Neuronal stem cell (in vitro differentiated cells): Measurements from ENCODE around the gene TBATA.

Experiments
- DNase-seq: peaks from one replicate; pipeline ENCODE4 v3.0.0-alpha.2; 2013; ENCODE audit warnings: low spot score
- H2AFZ ChIP-seq: one replicate; pipeline ENCODE4 v1.6.1; 2013; ENCODE audit warnings: mild to moderate bottlenecking, low read length, inconsistent platforms
- H2AK5ac ChIP-seq: 2 replicates; pipeline ENCODE4 v1.6.1; 2013; ENCODE audit warnings: low read depth, mild to moderate bottlenecking, inconsistent platforms, low read length, moderate library complexity, mixed read lengths
- H2BK120ac ChIP-seq: 2 replicates; pipeline ENCODE4 v1.6.1; 2013; ENCODE audit warnings: low read depth, mild to moderate bottlenecking, inconsistent platforms, low read length, moderate library complexity, mixed read lengths
- H2BK12ac ChIP-seq: one replicate; pipeline ENCODE4 v1.6.1; 2013; ENCODE audit warnings: low read length, inconsistent platforms
- H2BK15ac ChIP-seq: 2 replicates; pipeline ENCODE4 v1.6.1; 2013; ENCODE audit warnings: mild to moderate bottlenecking, low read length, inconsistent platforms, mixed read lengths
- H2BK5ac ChIP-seq: one replicate; pipeline ENCODE4 v1.6.1; 2013; ENCODE audit warnings: inconsistent platforms, mild to moderate bottlenecking, low read length, moderate library complexity
- H3K14ac ChIP-seq: one replicate; pipeline ENCODE4 v1.6.1; 2013; ENCODE audit warnings: low read length, inconsistent platforms
- H3K18ac ChIP-seq: 2 replicates; pipeline ENCODE4 v1.6.1; 2013; ENCODE audit warnings: low read length, inconsistent platforms
- H3K23ac ChIP-seq: 2 replicates; pipeline ENCODE4 v1.6.1; 2013; ENCODE audit warnings: low read depth, mild to moderate bottlenecking, mixed read lengths, low read length, inconsistent platforms; ENCODE audit not compliant: poor library complexity
- H3K27ac ChIP-seq: replicated peaks from 3 replicates; pipeline ENCODE4 v1.5.1; 2013; ENCODE audit warnings: low read length, inconsistent platforms
- H3K27me3 ChIP-seq, 3 experiments: 2 replicates each; pipeline ENCODE4 v1.6.1; 2013; ENCODE audit warnings: low read length in 3 of 3, mild to moderate bottlenecking in 2 of 3, inconsistent platforms in 1 of 3, low read depth in 1 of 3, mixed read lengths in 1 of 3, moderate library complexity in 1 of 3; ENCODE audit not compliant: control insufficient read depth in 3 of 3, insufficient read depth in 3 of 3
- H3K36me3 ChIP-seq, 2 donors: replicated peaks in 1 of 2; 2 replicates each; pipeline ENCODE4 v1.6.1; 2013; ENCODE audit warnings: low read length in 2 of 2; ENCODE audit not compliant: control insufficient read depth in 2 of 2, insufficient read depth in 2 of 2
- H3K4ac ChIP-seq: 2 replicates; pipeline ENCODE4 v1.6.1; 2013; ENCODE audit warnings: inconsistent platforms, mild to moderate bottlenecking, low read length, moderate library complexity
- H3K4me1 ChIP-seq, 2 donors: 1 replicate in 1 of 2; 2 replicates in 1 of 2; pipeline ENCODE4 v1.6.1; 2013; ENCODE audit warnings: low read length in 2 of 2, low read depth in 1 of 2; ENCODE audit not compliant: control insufficient read depth in 2 of 2, insufficient read depth in 1 of 2
- H3K4me2 ChIP-seq: one replicate; pipeline ENCODE4 v1.6.1; 2013; ENCODE audit warnings: mild to moderate bottlenecking, low read length, inconsistent platforms; ENCODE audit not compliant: insufficient read depth, poor library complexity, severe bottlenecking
- H3K4me3 ChIP-seq, 2 donors: 2 replicates each; pipeline ENCODE4 v1.5.1; 2013; ENCODE audit warnings: low read length in 2 of 2, mild to moderate bottlenecking in 2 of 2, inconsistent platforms in 1 of 2, moderate library complexity in 1 of 2
- H3K79me1 ChIP-seq: one replicate; pipeline ENCODE4 v1.6.1; 2013; ENCODE audit warnings: low read depth, mild to moderate bottlenecking, inconsistent platforms, low read length, moderate library complexity
- H3K9ac ChIP-seq: one replicate; pipeline ENCODE4 v1.6.1; 2013; ENCODE audit warnings: mild to moderate bottlenecking, low read depth, low read length, inconsistent platforms; ENCODE audit not compliant: poor library complexity
- H3K9me3 ChIP-seq, 2 donors: replicated peaks in 1 of 2; 2 replicates each; pipeline versions ENCODE3 to v1.6.1; 2013; ENCODE audit warnings: low read length in 2 of 2, mild to moderate bottlenecking in 2 of 2, inconsistent platforms in 1 of 2, low read depth in 1 of 2, mixed read lengths in 1 of 2, moderate library complexity in 1 of 2; ENCODE audit not compliant: control insufficient read depth in 2 of 2, insufficient read depth in 1 of 2
- H4K8ac ChIP-seq: one replicate; pipeline ENCODE4 v1.6.1; 2013; ENCODE audit warnings: low read depth, mild to moderate bottlenecking, inconsistent platforms, low read length, moderate library complexity
- H4K91ac ChIP-seq: one replicate; pipeline ENCODE4 v1.6.1; 2013; ENCODE audit warnings: low read length, low read depth, mild to moderate bottlenecking, inconsistent platforms; ENCODE audit not compliant: poor library complexity
- WGBS, 2 donors: extraction: QIAGEN DNeasy Blood & Tissue Kit; methylation state at CpG; one replicate each; pipeline ENCODE4 v1.1.7; 2013; ENCODE audit warnings: missing lambda C conversion rate in 2 of 2, mixed read lengths in 1 of 2; ENCODE audit not compliant: insufficient read length in 2 of 2, insufficient replicate concordance in 1 of 2; ENCODE audit errors: extremely low coverage in 2 of 2; 5-methylcytosine and 5-hydroxymethylcytosine counted together

Gene TBATA

DNA sequence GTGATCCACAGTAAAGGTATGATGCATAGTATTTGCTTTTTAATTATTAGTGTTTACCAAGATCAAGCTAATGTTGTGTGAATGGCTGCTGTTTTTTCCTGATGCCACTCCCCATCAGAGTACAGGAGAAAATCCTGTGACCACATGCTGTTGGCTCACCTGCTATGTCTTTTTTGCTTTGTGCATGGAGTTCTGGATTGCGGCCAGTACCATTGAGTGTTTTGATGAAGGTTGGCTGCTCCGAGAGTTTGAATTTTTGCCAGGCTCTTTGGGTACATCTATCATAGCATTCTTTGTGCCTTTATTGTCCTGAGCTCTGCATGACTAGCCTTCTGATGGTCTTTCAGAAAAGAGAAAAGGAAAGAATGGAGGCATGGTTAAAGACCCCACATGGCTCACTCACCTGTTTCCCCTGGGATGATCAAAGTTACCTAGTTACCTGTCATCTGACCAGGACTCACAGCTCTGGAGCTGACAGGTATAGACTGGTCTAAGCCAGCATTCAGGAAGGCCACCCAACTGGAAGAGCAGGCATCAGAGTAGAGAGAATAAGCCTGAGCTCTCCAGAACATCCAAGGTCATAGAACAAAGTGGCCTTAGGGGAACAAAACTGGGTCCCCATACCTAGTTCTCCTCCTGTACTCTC, 18.7 kb upstream of the TBATA start:
- H4K8ac ChIP-seq, result no peak overlapping the region
- H2BK5ac ChIP-seq, result no peak overlapping the region
- H3K4me2 ChIP-seq, result no peak overlapping the region
- no peak overlapping the region for H3K4me3 ChIP-seq
- DNase-seq, result no peak
- H4K91ac ChIP-seq, result no peak overlapping the region
- H2AK5ac ChIP-seq, result no peak overlapping the region
- no peak overlapping the region for H2AFZ ChIP-seq
- no CpG with 5 or more reads among the region's 2 CpGs for WGBS, 2 donors
- H3K9me3 ChIP-seq, result no peaks in the 10 kb centered on the region
- H2BK120ac ChIP-seq, result no peak overlapping the region
- no peaks in the 10 kb centered on the region for H3K79me1 ChIP-seq
- H3K27me3 ChIP-seq, result peaks cover 0 to 12% (median 2%) of the 10 kb centered on the region in 3 experiments
- H3K4ac ChIP-seq, result no peak overlapping the region
- H3K18ac ChIP-seq, result no peak overlapping the region
- H2BK12ac ChIP-seq, result no peak overlapping the region
- no peak overlapping the region for H2BK15ac ChIP-seq
- peaks cover 0 to under 1% of the 10 kb centered on the region in 2 donors for H3K4me1 ChIP-seq
- no peak overlapping the region for H3K14ac ChIP-seq
- no peak overlapping the region for H3K23ac ChIP-seq
- no peak overlapping the region for H3K27ac ChIP-seq
- no peaks in the 10 kb centered on the region for H3K36me3 ChIP-seq
- no peak overlapping the region for H3K9ac ChIP-seq

DNA sequence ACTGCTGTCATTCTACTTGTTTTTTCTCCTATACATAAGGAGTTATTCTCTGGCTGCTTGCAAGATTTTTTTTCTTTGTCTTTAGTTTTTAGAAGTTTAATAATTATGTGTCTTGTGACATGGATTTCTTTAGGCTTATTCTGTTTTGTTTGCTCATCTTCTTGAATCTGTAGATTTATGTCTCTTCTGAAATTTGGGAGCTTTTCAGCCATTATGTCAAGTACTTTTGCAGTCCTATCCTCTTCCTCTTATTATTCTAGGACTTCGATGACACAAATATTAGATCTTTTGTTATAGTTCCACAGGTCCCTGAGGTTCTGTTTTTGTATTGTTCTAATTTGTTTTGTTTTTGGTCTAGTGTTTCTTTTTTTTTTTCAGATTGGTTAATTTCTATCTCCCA, 16.7 kb upstream of the TBATA start:
- Histone ChIP-seq H2BK15ac (no peak overlapping the region), H3K27ac (no peak overlapping the region), H2BK120ac (no peak overlapping the region), H3K9ac (no peak overlapping the region), H2BK12ac (no peak overlapping the region), H3K9me3 (no peaks in the 10 kb centered on the region), H3K36me3 (no peaks in the 10 kb centered on the region), H3K23ac (no peak overlapping the region), H4K8ac (no peak overlapping the region), H3K14ac (no peak overlapping the region), H3K4ac (no peak overlapping the region), H3K4me1 (no peaks in the 10 kb centered on the region), H2AFZ (no peak overlapping the region), H2AK5ac (no peak overlapping the region), H3K4me2 (no peak overlapping the region), H4K91ac (no peak overlapping the region), H3K27me3 (peaks cover 0 to 10% (median 2%) of the 10 kb centered on the region in 3 experiments), H3K79me1 (no peaks in the 10 kb centered on the region), H2BK5ac (no peak overlapping the region), H3K4me3 (no peak overlapping the region), H3K18ac (no peak overlapping the region)
- DNase-seq, result no peak
- WGBS, 2 donors, result no CpG with 5 or more reads among the region's 1 CpG

DNA sequence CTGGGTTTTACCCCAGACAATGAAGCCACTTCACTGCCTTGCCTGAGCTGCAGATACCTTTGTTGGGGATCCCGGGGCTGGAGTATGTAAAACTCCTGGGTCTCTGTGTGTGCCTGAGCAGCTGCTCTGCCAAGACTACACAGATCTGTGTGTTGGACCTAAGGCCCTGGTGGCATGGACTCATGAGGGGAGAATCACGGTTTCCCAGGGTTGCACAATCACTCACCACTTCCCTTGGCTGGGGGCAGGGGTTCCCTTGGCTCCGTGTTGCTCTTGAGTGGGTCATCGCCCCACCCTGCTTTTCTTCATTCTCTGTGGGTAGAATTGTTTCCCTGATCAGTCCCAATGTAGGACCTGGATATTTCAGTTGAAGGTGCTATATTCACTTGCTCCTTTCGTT, 13.9 kb upstream of the TBATA start:
- Histone ChIP-seq H2AFZ (no peak overlapping the region), H3K4ac (no peak overlapping the region), H2BK15ac (no peak overlapping the region), H3K23ac (no peak overlapping the region), H4K8ac (no peak overlapping the region), H2BK120ac (no peak overlapping the region), H3K79me1 (no peaks in the 10 kb centered on the region), H3K4me3 (no peak overlapping the region), H2BK5ac (no peak overlapping the region), H3K27ac (no peak overlapping the region), H3K4me2 (no peak overlapping the region), H3K27me3 (peaks cover 0 to 5% (median 2%) of the 10 kb centered on the region in 3 experiments), H3K36me3 (no peaks in the 10 kb centered on the region), H3K18ac (no peak overlapping the region), H2BK12ac (no peak overlapping the region), H3K4me1 (no peaks in the 10 kb centered on the region), H3K9ac (no peak overlapping the region), H2AK5ac (no peak overlapping the region), H3K14ac (no peak overlapping the region), H3K9me3 (no peaks in the 10 kb centered on the region), H4K91ac (no peak overlapping the region)
- WGBS, 2 donors, result no CpG with 5 or more reads among the region's 5 CpGs
- DNase-seq, result no peak

DNA sequence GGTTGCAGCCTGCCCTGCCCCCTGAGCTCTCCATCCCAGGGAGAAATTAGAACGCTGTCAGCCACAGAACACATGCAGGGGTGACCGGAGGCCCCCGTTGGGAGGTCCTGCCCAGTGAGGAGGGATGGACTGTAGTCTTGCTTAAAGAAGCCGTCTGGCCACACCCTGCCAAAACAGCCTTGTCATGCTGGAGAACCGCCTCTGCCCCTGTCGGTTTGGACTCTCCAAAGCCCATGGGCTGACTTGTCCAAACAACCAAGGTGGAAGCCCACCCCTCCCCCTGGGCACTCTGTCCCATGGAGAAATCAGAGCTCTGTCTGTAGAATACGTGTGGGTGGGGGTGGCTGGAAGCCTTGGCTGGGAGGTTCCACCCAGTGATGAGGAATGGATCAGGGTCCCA, 12.7 kb upstream of the TBATA start:
- Histone ChIP-seq H3K4ac (no peak overlapping the region), H2BK5ac (no peak overlapping the region), H3K4me2 (no peak overlapping the region), H2BK12ac (no peak overlapping the region), H3K36me3 (no peaks in the 10 kb centered on the region), H2AK5ac (no peak overlapping the region), H3K14ac (no peak overlapping the region), H3K9ac (no peak overlapping the region), H3K18ac (peak overlapping the region; percentile 71), H3K9me3 (no peaks in the 10 kb centered on the region), H2AFZ (no peak overlapping the region), H3K27ac (no peak overlapping the region), H2BK15ac (no peak overlapping the region), H3K23ac (peak overlapping the region; percentile 92), H3K4me1 (no peaks in the 10 kb centered on the region), H3K4me3 (no peak overlapping the region), H3K27me3 (peaks cover 0 to 13% (median 2%) of the 10 kb centered on the region in 3 experiments), H3K79me1 (no peaks in the 10 kb centered on the region), H2BK120ac (no peak overlapping the region), H4K8ac (peak overlapping the region; percentile 52), H4K91ac (no peak overlapping the region)
- no CpG with 5 or more reads among the region's 7 CpGs for WGBS, 2 donors
- DNase-seq, result no peak
